WTC11 (cell line): ENCODE data around the gene RIN3. TPM values are rescaled to one million over a fixed set of nuclear protein-coding genes. Genes with fewer than 3 reads are reported as not detected.

ENCODE experiments used
- ATAC-seq: fragments of 200-7000 bp; cut with Tn5 transposase; 2 replicates; pipeline ENCODE4 v1.10.0; 2021; ENCODE audit warnings: mild to moderate bottlenecking, moderate library complexity
- CTCF ChIA-PET: fragments of 300-600 bp; sonication (Branson Sonifier 250); formaldehyde crosslinking; loops from one replicate; lab custom pipeline; 2021; ENCODE audit warnings: antibody characterized with exemption; lab: Charles Lee
- POLR2A ChIA-PET: fragments of 350-600 bp; sonication (Branson Sonifier 250); formaldehyde crosslinking; loops from one replicate; lab custom pipeline; 2021; ENCODE audit warnings: antibody characterized with exemption; lab: Charles Lee
- DNase-seq: peaks from one replicate; pipeline ENCODE4 v3.0.0; 2021; ENCODE audit warnings: low spot score
- H3K27ac Mint-ChIP-seq: 2 replicates; pipeline ENCODE4 v1.8.0; 2021; ENCODE audit warnings: mixed read lengths
- H3K27me3 Mint-ChIP-seq: 2 replicates; pipeline ENCODE4 v1.8.0; 2021; ENCODE audit warnings: low read depth, mild to moderate bottlenecking, moderate library complexity, mixed read lengths
- H3K36me3 Mint-ChIP-seq: 2 replicates; pipeline ENCODE4 v1.8.0; 2021; ENCODE audit warnings: mixed read lengths
- H3K4me1 Mint-ChIP-seq: 2 replicates; pipeline ENCODE4 v1.8.0; 2022; ENCODE audit warnings: mixed read lengths
- H3K4me3 Mint-ChIP-seq: 2 replicates; pipeline ENCODE4 v1.8.0; 2021; ENCODE audit warnings: mild to moderate bottlenecking, moderate library complexity, mixed read lengths
- H3K9me3 Mint-ChIP-seq: 2 replicates; pipeline ENCODE4 v1.8.0; 2021; ENCODE audit warnings: mixed read lengths
- CREB1 ChIP-seq: sonication (generic); formaldehyde crosslinking; IDR thresholded peaks from 2 replicates; pipeline ENCODE4 v1.8.0; 2023; ENCODE audit warnings: mild to moderate bottlenecking, missing genetic modification reagents
- ERG ChIP-seq: fragments of 250-450 bp; sonication (Bioruptor Pico); IDR thresholded peaks from 2 replicates; pipeline ENCODE4 v1.8.0; 2021; ENCODE audit warnings: mild to moderate bottlenecking
- ETV6 ChIP-seq: sonication (generic); formaldehyde crosslinking; IDR thresholded peaks from 2 replicates; pipeline ENCODE4 v1.8.1; 2022; ENCODE audit warnings: mild to moderate bottlenecking, missing genetic modification reagents
- FOXK1 ChIP-seq: sonication (generic); formaldehyde crosslinking; IDR thresholded peaks from 2 replicates; pipeline ENCODE4 v1.8.0; 2022; ENCODE audit warnings: mild to moderate bottlenecking, moderate library complexity, missing genetic modification reagents
- FOXP1 ChIP-seq: sonication (generic); formaldehyde crosslinking; IDR thresholded peaks from 2 replicates; pipeline ENCODE4 v1.8.0; 2022; ENCODE audit warnings: missing genetic modification reagents, mild to moderate bottlenecking, moderate library complexity, borderline replicate concordance
- JUN ChIP-seq: sonication (generic); formaldehyde crosslinking; IDR thresholded peaks from 2 replicates; pipeline ENCODE4 v1.8.0; 2023; ENCODE audit warnings: mild to moderate bottlenecking, missing genetic modification reagents
- MLX ChIP-seq: sonication (generic); formaldehyde crosslinking; IDR thresholded peaks from 2 replicates; pipeline ENCODE4 v1.8.1; 2023; ENCODE audit warnings: mild to moderate bottlenecking, missing genetic modification reagents, moderate library complexity
- NFATC4 ChIP-seq: fragments of 250-450 bp; sonication (Bioruptor Pico); IDR thresholded peaks from 2 replicates; pipeline ENCODE4 v1.9.0; 2021; ENCODE audit warnings: mild to moderate bottlenecking
- STAT6 ChIP-seq: sonication (generic); formaldehyde crosslinking; conservative IDR thresholded peaks from 2 replicates; pipeline ENCODE4 v1.8.1; 2023; ENCODE audit warnings: mild to moderate bottlenecking, low read depth, missing genetic modification reagents, moderate library complexity
- TCF7 ChIP-seq: sonication (generic); formaldehyde crosslinking; IDR thresholded peaks from 2 replicates; pipeline ENCODE4 v1.8.0; 2022; ENCODE audit warnings: mild to moderate bottlenecking, low read depth, missing genetic modification reagents, moderate library complexity
- TP53 ChIP-seq: sonication (generic); formaldehyde crosslinking; IDR thresholded peaks from 2 replicates; pipeline ENCODE4 v1.8.1; 2023; ENCODE audit warnings: mild to moderate bottlenecking, missing genetic modification reagents
- ZMAT4 ChIP-seq: fragments of 250-450 bp; sonication (Bioruptor Pico); IDR thresholded peaks from 2 replicates; pipeline ENCODE4 v1.9.0; 2021; ENCODE audit warnings: mild to moderate bottlenecking
- ZSCAN18 ChIP-seq: fragments of 250-450 bp; sonication (Bioruptor Pico); IDR thresholded peaks from 2 replicates; pipeline ENCODE4 v2.1.2; 2022; ENCODE audit warnings: mild to moderate bottlenecking, moderate library complexity
- total RNA-seq: library from RNA; stranded (reverse); gene quantifications from 3 replicates; pipeline ENCODE4 v1.2.3, GENCODE V29; 2021

The RIN3 gene
- total RNA-seq, 1 experiment from 2014 or later, result 3.3 TPM

GRCh38 chr14:92656306-92657081, 142.9 kb downstream of the RIN3 start (continued):
- no peak for TF ChIP-seq ERG (CRISPR knock-in tag)

- DNase-seq (no peak), ATAC-seq (peak; percentile 73)
- peaks cover 7% of the 10 kb centered on the region for H3K4me1 Mint-ChIP-seq
- no peaks in the 10 kb centered on the region for H3K27me3 Mint-ChIP-seq
- no peaks in the 10 kb centered on the region for H3K36me3 Mint-ChIP-seq
- POLR2A ChIA-PET, result no interaction called here
- TF ChIP-seq ETV6, result no peak
- no peak overlapping the region for H3K4me3 Mint-ChIP-seq
- no peaks in the 10 kb centered on the region for H3K9me3 Mint-ChIP-seq
- CTCF ChIA-PET, result no interaction called here
- H3K27ac Mint-ChIP-seq, result no peak overlapping the region
These were observed 144.0 kb downstream of the RIN3 start for GRCh38 chr14:92657457-92658142.

GRCh38 chr14:92658160-92658559, 144.6 kb downstream of the RIN3 start:
- POLR2A ChIA-PET, result no interaction called here
- Mint-ChIP-seq H3K4me1 (peaks cover 8% of the 10 kb centered on the region), H3K9me3 (no peaks in the 10 kb centered on the region), H3K27me3 (no peaks in the 10 kb centered on the region), H3K4me3 (no peak overlapping the region), H3K36me3 (no peaks in the 10 kb centered on the region; the same call in 1 of the 2 replicates), H3K27ac (no peak overlapping the region)
- DNase-seq (no peak), ATAC-seq (no peak)
- CTCF ChIA-PET, result no interaction called here
- TF ChIP-seq ETV6 (no peak), CREB1 (CRISPR knock-in tag) (no peak), NFATC4 (CRISPR knock-in tag) (no peak), TP53 (no peak), TCF7 (CRISPR knock-in tag) (no peak), FOXK1 (no peak), ZMAT4 (CRISPR knock-in tag) (no peak), STAT6 (CRISPR knock-in tag) (no peak)

GRCh38 chr14:92658684-92659083, 145.1 kb downstream of the RIN3 start:
- ChIA-PET POLR2A (no interaction called here), CTCF (interaction anchor here (0.9 to 1.3 kb wide), 2 partner anchors 22 to 57 kb away, joined by 3 to 6 read pairs; no protein-coding TSS in a partner anchor)
- no peak for ATAC-seq
- H3K9me3 Mint-ChIP-seq, result no peaks in the 10 kb centered on the region
- H3K4me3 Mint-ChIP-seq, result no peak overlapping the region
- no peak overlapping the region for H3K27ac Mint-ChIP-seq
- no peaks in the 10 kb centered on the region for H3K27me3 Mint-ChIP-seq
- DNase-seq, result no peak
- no peaks in the 10 kb centered on the region; the same call in 1 of the 2 replicates for H3K36me3 Mint-ChIP-seq
- TF ChIP-seq ZSCAN18 (CRISPR knock-in tag) (no peak), MLX (CRISPR knock-in tag) (no peak), FOXP1 (no peak), JUN (CRISPR knock-in tag) (no peak)
- peaks cover 8% of the 10 kb centered on the region for H3K4me1 Mint-ChIP-seq
